Stimulated activated CD4-positive, alpha-beta T cell treated with anti-CD3 and anti-CD28 coated beads, Interleukin-1b, Interleukin-23, amount 100 ng/mL, for 4 hours (primary cell): Measurements from ENCODE around the gene ABHD11.
"Not testable (repeated sequence)": the region's sequence is repeated elsewhere in the genome, so short reads cannot be mapped to it uniquely, and the experiment has no call there.

ENCODE experiments used
- DNase-seq, 2 donors: peaks; one replicate each; pipeline ENCODE4 v3.0.0-alpha.2; 2020; ENCODE audit warnings: low read depth in 2 of 2

Gene ABHD11

GRCh38 chr7:73738612-73739386 is at the start of gene ABHD11:
Gene ABHD11 (minus strand): TSS chr7:73738802. CDS start chr7:73738770, 32 bp downstream.
- DNase-seq: peak; percentile 99 to 100

DNA sequence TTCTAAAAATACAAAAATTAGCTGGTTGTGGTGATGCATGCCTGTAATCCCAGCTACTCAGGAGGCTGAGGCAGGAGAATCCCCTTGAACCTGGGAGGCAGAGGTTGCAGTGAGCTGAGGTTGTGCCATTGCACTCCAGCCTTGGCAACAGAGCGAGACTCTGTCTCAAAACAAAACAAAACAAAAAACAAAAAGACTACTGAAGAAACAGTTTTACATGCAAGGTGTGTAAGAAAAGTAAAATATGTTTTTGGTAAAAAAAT is 49.1 kb upstream of the ABHD11 start:
- not testable (repeated sequence) for DNase-seq

GRCh38 chr7:73786588-73786987 is 48.0 kb upstream of the ABHD11 start:
- no peak for DNase-seq

GRCh38 chr7:73779517-73779916 is 40.9 kb upstream of the ABHD11 start:
- DNase-seq: no peak

GRCh38 chr7:73778801-73779389 is 40.3 kb upstream of the ABHD11 start:
- no peak for DNase-seq

DNA sequence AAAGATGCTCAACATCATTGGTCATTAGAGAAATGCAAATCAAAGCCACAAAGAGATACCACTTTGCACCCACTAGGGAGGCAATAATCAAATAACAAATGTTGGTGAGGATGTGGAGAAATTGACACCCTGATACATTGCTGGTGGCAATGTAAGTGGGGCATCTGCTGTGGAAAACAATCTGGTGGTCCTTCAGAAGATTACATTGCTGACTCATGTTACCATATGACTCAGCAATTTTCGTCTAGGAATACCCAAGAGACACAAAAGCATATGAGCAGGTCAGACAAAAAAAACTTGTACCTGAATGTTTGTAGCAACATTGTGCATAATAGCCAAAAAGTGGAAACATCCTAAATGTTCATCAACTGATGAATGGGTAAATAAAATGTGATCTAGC is 36.3 kb upstream of the ABHD11 start:
- DNase-seq: no peak

GRCh38 chr7:73773700-73774517 is 35.3 kb upstream of the ABHD11 start:
- no peak for DNase-seq

DNA sequence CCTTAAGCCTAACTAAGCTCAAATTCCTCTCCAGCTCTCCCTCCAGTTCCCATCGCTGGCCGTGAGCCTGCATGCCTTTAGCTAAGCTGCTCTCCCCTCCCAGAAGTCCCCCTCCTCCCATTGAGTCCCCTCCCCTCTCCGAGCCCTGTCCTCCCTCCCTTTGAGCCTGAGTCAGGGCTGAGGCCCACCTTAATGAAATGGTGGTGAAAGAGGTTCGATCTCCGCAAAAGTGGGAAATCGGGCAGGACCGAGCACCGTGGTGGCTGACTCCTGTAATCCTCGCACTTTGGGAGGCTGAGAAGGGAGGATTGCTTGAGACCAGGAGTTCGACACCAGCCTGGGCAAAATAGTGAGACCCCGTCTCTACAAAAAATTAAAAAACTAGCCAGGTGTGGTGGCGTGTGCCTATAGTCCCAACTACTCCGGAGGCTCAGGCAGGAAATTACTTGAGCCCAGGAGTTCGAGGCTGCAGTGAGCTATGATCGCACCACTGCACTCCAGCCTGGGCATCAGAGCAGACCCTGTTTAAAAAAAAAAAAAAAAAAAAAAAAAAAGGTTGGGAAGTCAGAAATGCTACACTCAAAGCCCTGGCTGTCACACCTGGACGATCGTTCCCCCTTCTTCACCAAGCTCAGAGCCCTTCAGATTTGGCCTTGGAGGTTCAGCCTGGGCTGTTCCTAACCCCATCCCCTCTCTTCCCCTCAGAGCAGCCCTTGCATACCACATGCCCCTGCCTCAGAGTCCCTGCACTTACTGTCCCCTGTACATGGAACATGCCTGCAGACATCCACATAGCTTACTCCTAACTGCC is 32.5 kb upstream of the ABHD11 start:
- no peak for DNase-seq

- DNase-seq: peak in 1 of 2 donors; percentile 6
These were observed 31.6 kb upstream of the ABHD11 start, which contains the start of gene CLDN3 for GRCh38 chr7:73770002-73770859. Gene CLDN3 (minus strand): TSS chr7:73770270. CDS start chr7:73770049, 221 bp downstream.

DNA sequence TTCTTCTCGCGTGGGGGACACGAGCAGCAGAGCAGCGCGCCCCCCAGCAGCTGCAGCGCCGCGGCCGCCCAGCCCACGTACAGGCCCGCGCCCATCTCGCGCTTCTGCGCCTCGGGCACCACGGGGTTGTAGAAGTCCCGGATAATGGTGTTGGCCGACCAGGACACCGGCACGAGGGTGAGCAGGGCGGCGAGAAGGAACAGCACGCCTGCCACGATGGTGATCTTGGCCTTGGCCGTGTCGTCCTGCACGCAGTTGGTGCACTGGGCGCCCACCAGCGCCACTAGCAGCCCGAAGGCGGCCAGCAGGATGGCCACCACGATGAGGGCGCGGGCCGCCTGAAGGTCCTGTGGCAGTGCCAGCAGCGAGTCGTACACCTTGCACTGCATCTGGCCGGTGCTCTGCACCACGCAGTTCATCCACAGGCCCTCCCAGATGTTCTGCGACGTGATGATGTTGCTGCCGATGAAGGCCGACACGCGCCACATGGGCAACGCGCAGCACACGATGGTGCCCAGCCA is 30.9 kb upstream of the ABHD11 start:
- DNase-seq: no peak

GRCh38 chr7:73768641-73769480 is 30.3 kb upstream of the ABHD11 start:
- no peak for DNase-seq

DNA sequence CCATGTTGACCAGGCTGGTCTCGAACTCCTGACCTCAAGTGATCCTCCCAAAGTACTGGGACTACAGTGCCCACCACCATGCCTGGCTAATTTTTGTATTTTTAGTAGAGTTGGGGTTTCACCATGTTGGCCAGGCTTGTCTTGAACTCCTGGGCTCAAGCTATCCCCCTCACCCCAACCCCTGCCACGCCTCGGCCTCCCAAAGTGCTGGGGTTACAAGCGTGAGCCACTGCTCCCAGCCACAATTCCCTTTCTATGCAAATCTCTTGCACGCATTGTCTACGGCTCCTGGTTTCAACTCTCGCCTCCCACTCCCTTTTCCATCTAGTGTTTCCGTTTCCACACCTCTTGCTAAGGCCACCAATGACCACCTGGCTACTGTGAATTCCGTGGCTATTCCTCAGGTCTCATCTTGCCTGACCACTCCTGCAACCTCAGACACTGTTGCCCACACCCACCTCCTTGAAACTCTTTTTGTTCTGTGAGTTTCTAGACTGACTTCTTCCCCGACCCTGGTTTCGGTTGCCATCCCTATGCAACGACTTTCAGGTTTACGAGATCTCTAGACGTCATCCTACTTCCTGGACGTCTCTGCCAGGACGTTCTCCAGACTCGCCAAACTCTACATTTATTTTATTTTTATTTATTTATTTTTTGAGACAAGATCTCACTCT is 28.1 kb upstream of the ABHD11 start:
- no peak for DNase-seq

GRCh38 chr7:73762659-73762999 is 24.0 kb upstream of the ABHD11 start:
- DNase-seq: no peak

DNA sequence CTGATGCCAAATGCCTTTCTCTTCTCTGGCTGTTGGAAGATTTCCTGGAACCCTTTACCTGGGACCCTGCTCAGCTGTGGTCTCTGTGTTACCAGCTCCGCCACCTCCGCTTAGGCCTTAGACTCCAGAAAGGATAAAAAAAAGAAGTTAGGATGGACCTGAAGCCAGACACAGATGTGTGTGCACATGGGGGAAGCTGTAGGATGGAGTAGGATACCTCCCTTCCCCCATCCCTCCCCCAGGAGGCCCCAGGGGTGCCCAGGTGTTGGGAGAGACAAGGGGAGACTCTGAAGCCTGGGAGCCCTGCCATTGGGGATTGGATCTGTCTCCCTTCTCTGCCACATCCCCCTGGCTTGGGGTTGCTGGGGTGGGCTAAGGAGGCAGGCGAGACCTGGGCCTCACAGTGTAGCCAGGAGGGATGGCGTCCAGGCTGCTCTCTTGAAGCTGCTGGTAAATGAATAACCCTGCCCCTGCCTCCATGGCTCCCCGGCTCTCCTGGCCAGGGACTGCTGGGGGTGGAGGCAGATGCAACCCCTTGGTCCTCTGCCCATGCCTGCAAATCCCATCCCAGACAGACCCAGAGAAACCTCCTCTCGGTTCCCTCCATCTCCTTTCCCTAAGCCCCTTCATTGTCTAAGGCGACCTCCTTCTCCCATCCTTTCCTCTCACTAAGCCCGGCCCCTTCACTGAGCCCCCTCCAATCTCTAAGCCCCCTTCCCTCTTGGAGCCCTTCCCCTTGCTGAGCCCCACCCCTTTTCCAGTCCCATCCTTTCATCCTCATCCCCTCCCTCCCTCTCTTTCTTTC is 23.5 kb upstream of the ABHD11 start:
- DNase-seq: no peak

GRCh38 chr7:73758581-73759138 is 20.1 kb upstream of the ABHD11 start:
- DNase-seq: no peak

DNA sequence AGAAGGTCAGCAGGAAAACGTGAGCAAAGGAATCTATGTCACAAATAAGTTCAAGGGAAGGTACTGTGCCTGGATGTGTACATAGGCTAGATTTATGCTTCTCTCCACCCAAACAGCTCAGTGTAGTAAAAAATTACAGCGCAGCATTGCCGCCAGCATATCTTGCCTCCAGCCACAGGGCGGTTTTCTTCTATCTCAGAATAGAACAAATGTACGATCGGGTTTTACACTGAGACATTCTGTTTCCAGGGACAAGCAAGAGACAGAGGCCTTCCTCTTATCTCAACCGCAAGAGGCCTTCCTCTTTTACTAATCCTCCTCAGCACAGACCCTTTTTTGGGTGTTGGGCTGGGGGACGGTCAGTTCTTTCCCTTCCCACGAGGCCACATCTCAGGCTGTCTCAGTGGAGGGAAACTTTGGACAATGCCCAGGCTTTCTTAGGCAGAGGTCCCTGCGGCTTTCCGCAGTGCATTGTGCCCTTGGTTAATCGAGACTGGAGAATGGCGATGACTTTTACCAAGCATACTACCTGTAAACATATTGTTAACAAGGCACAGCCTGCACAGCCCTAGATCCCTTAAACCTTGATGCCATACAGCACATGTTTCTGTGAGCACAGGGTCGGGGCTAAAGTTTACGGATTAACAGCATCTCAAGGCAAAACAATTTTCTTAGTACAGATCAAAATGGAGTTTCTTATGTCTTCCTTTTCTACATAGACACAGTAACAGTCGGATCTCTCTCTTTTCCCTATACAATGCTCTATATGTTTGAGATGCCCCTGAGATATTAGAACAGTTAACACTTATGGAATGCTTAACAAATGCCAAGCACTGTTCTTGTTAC is 11.6 kb upstream of the ABHD11 start:
- DNase-seq: no peak

GRCh38 chr7:73746378-73746777 is 7.8 kb upstream of the ABHD11 start:
- DNase-seq: no peak
